ENCODE results near the gene CASP9. TPM values are rescaled to one million over a fixed set of nuclear protein-coding genes. Genes with fewer than 3 reads are reported as not detected.
"Not testable (repeated sequence)": the region's sequence is repeated elsewhere in the genome, so short reads cannot be mapped to it uniquely, and the experiment has no call there.

The CASP9 gene
- total and polyA plus RNA-seq, 10 of the 15 experiments (the other 5 are each of a cell fraction or from before 2014, with no cell fraction given), result 2.7 to 14.6 (median 7.6) TPM

GRCh38 chr1:15469821-15470448 lies 54.1 kb downstream of the CASP9 start:
- H3K4me3 ChIP-seq; BruUV-seq (replicated peaks); H3K4me1 ChIP-seq (ENCODE audit: control insufficient read depth, insufficient read depth, low read length); POLR2A ChIA-PET; SMC1A ChIA-PET (ENCODE audit: uncharacterized antibody, unreplicated experiment); in situ Hi-C loops (cut with MboI); CTCF ChIA-PET; H3K9ac ChIP-seq (ENCODE audit: control insufficient read depth, insufficient read depth, low read length); H2AFZ ChIP-seq (ENCODE audit: control insufficient read depth, low read depth, low read length); H3K27me3 ChIP-seq (replicated peaks in 1 of 2; ENCODE audit: control insufficient read depth in 2 of 2, insufficient read depth in 2 of 2, low read length in 1 of 2); H3K27ac ChIP-seq (ENCODE audit: control insufficient read depth, insufficient read depth); FAIRE-seq; intact Hi-C loops (cut with micrococcal nuclease; ENCODE audit: unreplicated experiment); ATAC-seq; H3K79me2 ChIP-seq (ENCODE audit: control insufficient read depth, insufficient read depth, low read length); RAD21 ChIA-PET (ENCODE audit: unreplicated experiment); H4K20me1 ChIP-seq (ENCODE audit: control insufficient read depth, insufficient read depth); H3K36me3 ChIP-seq (ENCODE audit: control insufficient read depth in 2 of 2, insufficient read depth in 2 of 2, low read length in 1 of 2); DNase-seq (ENCODE audit: low read depth, low spot score); H3K9me3 ChIP-seq (replicated peaks; ENCODE audit: control insufficient read depth, insufficient read depth, low read length); H3K4me2 ChIP-seq (ENCODE audit: control insufficient read depth, insufficient read depth): not testable (repeated sequence)
- 27% methylated on average over 9 of the region's 9 CpGs for WGBS (ENCODE audit: insufficient coverage, insufficient replicate concordance, low lambda C conversion rate, missing lambda C conversion rate)

- ChIA-PET POLR2A (no interaction called here), RAD21 (ENCODE audit: unreplicated experiment) (no interaction called here), CTCF (no interaction called here), SMC1A (ENCODE audit: uncharacterized antibody, unreplicated experiment) (no interaction called here)
- Histone ChIP-seq H3K27me3 (replicated peaks in 1 of 2; ENCODE audit: control insufficient read depth in 2 of 2, insufficient read depth in 2 of 2, low read length in 1 of 2) (no peaks in the 10 kb centered on the region), H3K4me1 (ENCODE audit: control insufficient read depth, insufficient read depth, low read length) (no peaks in the 10 kb centered on the region), H3K79me2 (ENCODE audit: control insufficient read depth, insufficient read depth, low read length) (no peaks in the 10 kb centered on the region), H3K9me3 (replicated peaks; ENCODE audit: control insufficient read depth, insufficient read depth, low read length) (no peaks in the 10 kb centered on the region), H4K20me1 (ENCODE audit: control insufficient read depth, insufficient read depth) (no peaks in the 10 kb centered on the region), H2AFZ (ENCODE audit: control insufficient read depth, low read depth, low read length) (no peak overlapping the region), H3K9ac (ENCODE audit: control insufficient read depth, insufficient read depth, low read length) (no peak overlapping the region), H3K27ac (ENCODE audit: control insufficient read depth, insufficient read depth) (no peak overlapping the region), H3K4me3 (no peak overlapping the region), H3K36me3 (ENCODE audit: control insufficient read depth in 2 of 2, insufficient read depth in 2 of 2, low read length in 1 of 2) (no peaks in the 10 kb centered on the region), H3K4me2 (ENCODE audit: control insufficient read depth, insufficient read depth) (no peak overlapping the region)
- intact Hi-C loops (cut with micrococcal nuclease; ENCODE audit: unreplicated experiment), result no loop called here
- FAIRE-seq (no peak), DNase-seq (ENCODE audit: low read depth, low spot score) (no peak), ATAC-seq (no peak)
- in situ Hi-C loops (cut with MboI), result no loop called here
- WGBS (ENCODE audit: insufficient coverage, insufficient replicate concordance, low lambda C conversion rate, missing lambda C conversion rate), result 4% methylated on average over 3 of the region's 3 CpGs
- no TSS peak for BruUV-seq (replicated peaks)
- TF ChIP-seq EP300 (IDR thresholded peaks at IDR 0.05; ENCODE audit: borderline replicate concordance in 1 of 2, control insufficient read depth in 1 of 2, low read depth in 2 of 2, low read length in 2 of 2) (no peak), REST (IDR thresholded peaks at IDR 0.05; ENCODE audit: low read depth, low read length) (no peak), ESRRA (IDR thresholded peaks at IDR 0.05; ENCODE audit: low read length) (no peak), YY1 (IDR thresholded peaks at IDR 0.05; ENCODE audit: low read depth, low read length) (no peak), SMAD5 (IDR thresholded peaks at IDR 0.05; ENCODE audit: low read depth) (no peak), ZNF622 (IDR thresholded peaks at IDR 0.05) (no peak), NFYB (IDR thresholded peaks at IDR 0.05; ENCODE audit: insufficient read depth, low read depth, low read length) (no peak), YBX1 (IDR thresholded peaks at IDR 0.05) (no peak), LARP7 (IDR thresholded peaks at IDR 0.05) (no peak), CBX5 (IDR thresholded peaks at IDR 0.05; ENCODE audit: low read depth) (no peak), STAT1 (conservative IDR thresholded peaks at IDR 0.05) (no peak), KLF5 (IDR thresholded peaks at IDR 0.05; ENCODE audit: partially characterized antibody) (no peak), JUND (IDR thresholded peaks at IDR 0.05; ENCODE audit: low read depth, low read length) (no peak), CHD2 (IDR thresholded peaks at IDR 0.05; ENCODE audit: borderline replicate concordance, low read depth, low read length) (no peak)
These were observed 54.7 kb downstream of the CASP9 start for GRCh38 chr1:15469361-15469760.

Measured in GM12878 (cell line).